HG02943 (cell line): Measurements from ENCODE around the gene GPATCH3.
"Not testable (repeated sequence)": the region's sequence is repeated elsewhere in the genome, so short reads cannot be mapped to it uniquely, and the experiment has no call there.

Experiments used
- ATAC-seq: cut with Tn5 transposase; IDR thresholded peaks from one replicate; pipeline ENCODE4 v1.9.1; 2021; ENCODE audit warnings: mild to moderate bottlenecking, low read depth, moderate library complexity; ENCODE audit not compliant: unreplicated experiment

Gene GPATCH3

GRCh38 chr1:26848941-26849774 lies 51.1 kb downstream of the GPATCH3 start:
- ATAC-seq, result no peak

- ATAC-seq, result no peak
Measured at GRCh38 chr1:26848499-26848898, 51.8 kb downstream of the GPATCH3 start.

GRCh38 chr1:26847826-26848225 lies 52.4 kb downstream of the GPATCH3 start:
- ATAC-seq, result not testable (repeated sequence)

GRCh38 chr1:26844424-26845196 lies 55.7 kb downstream of the GPATCH3 start:
- no peak for ATAC-seq
